GM12801 (cell line): ENCODE measurements around the gene PCMT1.

Experiments used
- TF ChIP-seq, protein P1 (sequence below): IDR thresholded peaks from one replicate; pipeline ENCODE4 v1.5.1; 2011; ENCODE audit warnings: control low read depth; ENCODE audit not compliant: insufficient read length; ENCODE audit errors: extremely low read depth

PCMT1 gene

GRCh38 chr6:149846321-149846720 is 96.8 kb downstream of the PCMT1 start:
- TF ChIP-seq, protein P1, sequence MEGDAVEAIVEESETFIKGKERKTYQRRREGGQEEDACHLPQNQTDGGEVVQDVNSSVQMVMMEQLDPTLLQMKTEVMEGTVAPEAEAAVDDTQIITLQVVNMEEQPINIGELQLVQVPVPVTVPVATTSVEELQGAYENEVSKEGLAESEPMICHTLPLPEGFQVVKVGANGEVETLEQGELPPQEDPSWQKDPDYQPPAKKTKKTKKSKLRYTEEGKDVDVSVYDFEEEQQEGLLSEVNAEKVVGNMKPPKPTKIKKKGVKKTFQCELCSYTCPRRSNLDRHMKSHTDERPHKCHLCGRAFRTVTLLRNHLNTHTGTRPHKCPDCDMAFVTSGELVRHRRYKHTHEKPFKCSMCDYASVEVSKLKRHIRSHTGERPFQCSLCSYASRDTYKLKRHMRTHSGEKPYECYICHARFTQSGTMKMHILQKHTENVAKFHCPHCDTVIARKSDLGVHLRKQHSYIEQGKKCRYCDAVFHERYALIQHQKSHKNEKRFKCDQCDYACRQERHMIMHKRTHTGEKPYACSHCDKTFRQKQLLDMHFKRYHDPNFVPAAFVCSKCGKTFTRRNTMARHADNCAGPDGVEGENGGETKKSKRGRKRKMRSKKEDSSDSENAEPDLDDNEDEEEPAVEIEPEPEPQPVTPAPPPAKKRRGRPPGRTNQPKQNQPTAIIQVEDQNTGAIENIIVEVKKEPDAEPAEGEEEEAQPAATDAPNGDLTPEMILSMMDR: no peak

DNA sequence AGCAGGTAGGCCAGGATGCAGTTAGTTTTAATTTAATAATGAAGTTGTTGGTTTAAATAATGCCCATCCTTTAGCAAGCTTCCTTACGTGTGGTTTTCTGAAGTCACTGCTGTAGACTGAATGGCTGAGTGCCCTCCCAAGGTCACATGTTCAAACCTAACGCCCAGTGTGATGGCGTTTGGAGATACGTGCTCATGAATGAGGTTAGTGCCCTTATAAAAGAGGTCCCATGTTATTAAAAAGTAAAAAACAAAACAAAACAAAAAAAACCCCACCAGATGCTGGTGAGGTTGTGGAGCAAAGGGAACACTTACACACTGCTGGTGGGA is 98.4 kb downstream of the PCMT1 start:
- TF ChIP-seq, protein P1: no peak

GRCh38 chr6:149851461-149852110 is 102.0 kb downstream of the PCMT1 start:
- TF ChIP-seq, protein P1: no peak

GRCh38 chr6:149852180-149852579 is 102.6 kb downstream of the PCMT1 start:
- TF ChIP-seq, protein P1: no peak

- TF ChIP-seq, protein P1: no peak
These were observed 103.3 kb downstream of the PCMT1 start for GRCh38 chr6:149852881-149853280.

- TF ChIP-seq, protein P1: no peak
These were observed 105.0 kb downstream of the PCMT1 start for GRCh38 chr6:149854532-149854931.

- TF ChIP-seq, protein P1: no peak
These were observed 105.6 kb downstream of the PCMT1 start for GRCh38 chr6:149855040-149855654.
